Subcutaneous abdominal adipose tissue (tissue), 5 donors: Measurements from ENCODE around the gene CETN1.

ENCODE experiments used
- H3K27ac ChIP-seq: one replicate; pipeline ENCODE4 v1.7.0; 2013; ENCODE audit warnings: low read depth, mild to moderate bottlenecking, inconsistent platforms, low read length, moderate library complexity
- H3K27me3 ChIP-seq, 5 donors: one replicate each; pipeline ENCODE4 v1.7.0; 2013; ENCODE audit warnings: low read length in 5 of 5, inconsistent platforms in 1 of 5; ENCODE audit not compliant: control insufficient read depth in 5 of 5, insufficient read depth in 4 of 5
- H3K36me3 ChIP-seq, 5 donors: one replicate each; pipeline ENCODE4 v1.7.0; 2013; ENCODE audit warnings: low read length in 5 of 5; ENCODE audit not compliant: control insufficient read depth in 5 of 5, insufficient read depth in 5 of 5
- H3K4me1 ChIP-seq, 5 donors: one replicate each; pipeline ENCODE4 v1.7.0; 2013; ENCODE audit warnings: low read length in 5 of 5, mild to moderate bottlenecking in 3 of 5, moderate library complexity in 1 of 5; ENCODE audit not compliant: control insufficient read depth in 5 of 5, insufficient read depth in 5 of 5
- H3K4me3 ChIP-seq, 5 donors: one replicate each; pipeline ENCODE4 v1.7.0; 2013; ENCODE audit warnings: low read length in 5 of 5, low read depth in 1 of 5
- H3K9ac ChIP-seq, 5 donors: one replicate each; pipeline ENCODE4 v1.7.0; 2013; ENCODE audit warnings: low read length in 5 of 5, mild to moderate bottlenecking in 4 of 5, moderate library complexity in 3 of 5
- H3K9me3 ChIP-seq, 5 donors: one replicate each; pipeline ENCODE4 v1.7.0; 2013; ENCODE audit warnings: low read length in 5 of 5; ENCODE audit not compliant: control insufficient read depth in 5 of 5
- donor health status: healthy.
- donor health status: healthy.
- donor health status: healthy.
- donor health status: healthy.
- donor health status: healthy.

The CETN1 gene

DNA sequence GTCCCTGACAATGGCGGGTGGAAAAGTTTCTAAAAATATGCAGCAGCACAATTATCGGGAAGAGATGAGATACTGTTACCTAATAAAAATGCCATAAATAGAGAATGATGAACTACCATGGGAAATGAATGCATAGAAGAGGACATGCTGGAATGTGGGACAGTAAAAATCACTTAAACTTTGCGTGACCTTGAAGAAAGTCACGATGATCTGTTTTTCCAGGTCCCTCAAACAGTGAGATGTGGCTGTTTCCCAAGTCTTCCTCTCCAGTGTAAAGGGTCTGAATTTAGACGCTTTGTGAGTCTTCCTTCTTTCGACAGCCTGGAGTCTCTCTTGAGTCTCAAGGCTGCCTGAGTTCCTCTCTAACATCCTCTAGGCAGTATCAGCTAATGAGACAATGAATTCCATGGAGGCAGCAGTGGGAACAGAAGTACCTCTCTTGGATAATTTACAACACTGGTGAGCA, 18.0 kb downstream of the CETN1 start:
- Histone ChIP-seq H3K9me3 (no peaks in the 10 kb centered on the region), H3K9ac (no peak overlapping the region), H3K4me3 (no peak overlapping the region), H3K36me3 (no peaks in the 10 kb centered on the region), H3K27ac (no peak overlapping the region), H3K27me3 (peaks cover 0 to 7% (median 3%) of the 10 kb centered on the region in 5 donors), H3K4me1 (peaks cover 0 to 4% (median 0%) of the 10 kb centered on the region in 5 donors)

DNA sequence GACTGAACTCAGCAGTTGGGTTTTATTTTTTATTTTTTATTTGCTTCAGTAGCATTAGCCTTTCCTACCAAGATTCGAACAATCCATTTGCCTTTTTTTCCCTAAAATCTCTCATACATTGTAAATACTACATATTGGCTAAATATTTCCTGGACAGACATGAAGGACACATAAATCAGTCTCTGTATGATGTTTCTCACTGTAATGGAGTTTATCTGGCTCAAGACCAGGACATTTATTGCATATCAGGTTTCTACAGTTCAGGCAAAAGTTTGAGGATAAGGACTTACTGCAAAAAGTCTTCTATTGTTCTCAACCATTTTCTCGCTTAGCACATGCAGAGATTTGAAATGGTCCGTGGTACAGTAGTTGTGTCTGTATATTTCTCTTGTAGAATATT, 19.9 kb downstream of the CETN1 start:
- H3K27ac ChIP-seq, result no peak overlapping the region
- H3K36me3 ChIP-seq, result no peaks in the 10 kb centered on the region
- peaks cover 0 to 7% (median 3%) of the 10 kb centered on the region in 5 donors for H3K27me3 ChIP-seq
- H3K9ac ChIP-seq, result no peak overlapping the region
- H3K9me3 ChIP-seq, result no peaks in the 10 kb centered on the region
- peaks cover 0 to 4% (median 0%) of the 10 kb centered on the region in 5 donors for H3K4me1 ChIP-seq
- no peak overlapping the region for H3K4me3 ChIP-seq

DNA sequence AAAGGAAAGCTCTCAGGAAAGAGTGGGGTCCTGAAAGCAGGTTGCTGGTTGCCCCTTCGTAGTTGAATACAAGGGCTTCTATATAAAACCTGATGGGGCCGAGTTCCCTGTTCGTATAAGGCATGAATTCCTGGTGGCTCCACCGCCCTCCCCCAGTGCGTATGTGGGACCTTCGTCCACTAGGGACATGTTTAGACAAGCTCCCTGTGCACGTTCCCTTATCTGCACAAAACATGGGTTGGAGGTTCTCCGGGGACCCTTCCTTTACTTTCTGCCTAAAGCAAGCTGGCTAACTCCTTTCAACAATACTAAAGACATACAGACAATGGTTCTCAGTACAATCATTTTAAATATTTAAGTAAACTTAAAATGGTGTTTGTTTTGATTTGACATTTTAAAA, 24.6 kb downstream of the CETN1 start:
- Histone ChIP-seq H3K4me3 (no peak overlapping the region), H3K27ac (no peak overlapping the region), H3K4me1 (no peaks in the 10 kb centered on the region), H3K9me3 (no peaks in the 10 kb centered on the region), H3K36me3 (no peaks in the 10 kb centered on the region), H3K9ac (no peak overlapping the region), H3K27me3 (no peaks in the 10 kb centered on the region)

DNA sequence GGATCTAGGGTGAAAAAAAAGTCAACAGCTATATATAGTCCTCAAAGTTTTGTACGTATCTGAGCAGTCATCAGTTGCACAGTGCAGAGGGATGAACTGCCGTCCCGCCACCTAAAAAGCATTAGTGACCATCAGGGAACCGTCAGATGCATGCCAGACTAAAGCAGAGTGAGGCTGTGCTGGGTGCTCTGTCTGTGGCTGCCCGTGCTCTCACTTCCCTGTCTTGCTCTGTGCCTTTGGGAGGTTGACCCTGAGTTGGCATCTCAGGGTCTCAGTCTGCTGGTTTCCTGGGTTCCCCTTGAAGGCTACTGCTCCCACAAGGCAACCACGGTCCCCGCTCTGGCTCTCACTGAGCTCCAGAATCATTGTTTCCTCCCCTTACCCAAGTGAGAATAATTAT, 27.8 kb downstream of the CETN1 start:
- H3K4me3 ChIP-seq, result no peak overlapping the region

DNA sequence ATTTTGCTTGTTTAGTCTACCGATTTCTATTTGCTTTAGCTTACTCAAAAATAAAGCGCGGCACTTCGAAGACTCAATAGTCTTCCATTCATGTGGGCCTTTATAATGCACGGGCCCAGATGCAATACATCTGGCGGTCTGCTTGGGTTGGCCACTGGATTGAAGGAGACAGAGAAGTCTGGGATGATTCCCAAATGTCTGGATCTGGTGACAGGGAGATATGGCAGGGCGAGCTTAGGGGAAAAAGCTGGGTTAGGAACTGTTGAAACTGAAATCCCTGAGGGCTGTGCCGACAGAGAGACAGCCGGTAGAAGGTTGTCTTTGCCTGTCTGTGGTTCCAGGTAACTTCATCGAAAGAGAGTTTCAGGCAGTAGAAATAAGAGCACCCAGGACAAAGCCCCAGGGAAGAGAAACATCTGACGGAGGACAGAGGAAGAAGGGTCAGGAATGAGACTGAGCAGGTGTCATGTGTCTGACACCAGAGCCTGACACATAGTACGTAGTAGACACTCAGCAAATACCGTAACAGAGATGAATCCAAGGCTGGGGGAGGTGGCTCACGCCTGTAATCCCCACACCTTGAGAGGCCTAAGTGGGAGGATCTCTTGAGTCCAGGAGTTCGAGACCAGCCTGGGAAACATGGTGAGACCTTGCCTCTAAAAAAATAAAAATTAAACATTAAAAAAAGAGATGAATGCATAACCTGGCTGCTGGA, 30.2 kb downstream of the CETN1 start:
- H3K4me1 ChIP-seq, result no peaks in the 10 kb centered on the region
- no peaks in the 10 kb centered on the region for H3K36me3 ChIP-seq
- no peak overlapping the region for H3K4me3 ChIP-seq
- no peak overlapping the region for H3K27ac ChIP-seq
- H3K9ac ChIP-seq, result no peak overlapping the region
- H3K9me3 ChIP-seq, result no peaks in the 10 kb centered on the region
- H3K27me3 ChIP-seq, result no peaks in the 10 kb centered on the region

More for the DNA sequence above, 27.8 kb downstream of the CETN1 start:
- Histone ChIP-seq H3K9ac (no peak overlapping the region), H3K4me1 (no peaks in the 10 kb centered on the region), H3K27me3 (no peaks in the 10 kb centered on the region), H3K36me3 (no peaks in the 10 kb centered on the region), H3K9me3 (no peaks in the 10 kb centered on the region), H3K27ac (no peak overlapping the region)

DNA sequence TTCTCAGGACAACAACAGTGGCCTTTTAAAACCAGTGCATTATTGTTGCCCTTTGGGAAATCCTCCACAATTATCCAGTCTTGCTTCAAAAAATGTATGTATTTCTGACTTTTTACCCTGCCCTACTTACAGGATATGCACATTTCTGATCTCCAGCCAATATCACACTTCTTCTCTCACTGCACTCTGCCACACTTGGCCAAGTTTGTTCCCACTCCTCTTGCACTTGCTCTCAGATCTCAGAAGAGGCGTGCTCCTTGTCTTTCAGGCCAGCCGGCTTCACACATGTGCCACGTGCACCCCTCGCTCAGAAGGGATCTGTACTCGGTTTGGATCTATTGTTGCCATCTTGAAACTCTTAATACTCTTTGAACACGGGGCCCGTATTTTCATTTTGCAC, 32.0 kb downstream of the CETN1 start:
- H3K27ac ChIP-seq, result no peak overlapping the region
- no peak overlapping the region for H3K9ac ChIP-seq
- no peaks in the 10 kb centered on the region for H3K27me3 ChIP-seq
- H3K4me3 ChIP-seq, result no peak overlapping the region
- H3K36me3 ChIP-seq, result no peaks in the 10 kb centered on the region
- H3K4me1 ChIP-seq, result peaks cover 0 to 5% (median 0%) of the 10 kb centered on the region in 5 donors
- no peaks in the 10 kb centered on the region for H3K9me3 ChIP-seq

DNA sequence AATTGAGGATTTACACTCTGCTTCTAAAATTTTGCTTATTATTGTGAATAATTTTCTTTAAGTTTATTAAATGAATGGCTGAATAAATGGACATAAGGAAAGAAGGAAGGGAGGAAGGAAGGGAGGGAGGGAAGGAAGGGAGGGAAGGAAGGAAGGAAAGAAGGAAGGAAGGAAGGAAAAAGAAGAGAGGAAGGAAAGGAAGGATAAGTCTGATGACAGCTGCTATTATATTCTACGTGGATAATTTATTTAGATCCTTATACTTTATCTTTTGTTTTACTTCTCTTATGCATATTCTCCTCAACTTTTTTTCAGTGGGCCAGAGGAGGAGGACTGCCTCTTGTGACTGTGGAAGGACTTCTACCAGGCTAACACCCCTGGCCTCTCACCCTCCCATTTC, 34.0 kb downstream of the CETN1 start:
- Histone ChIP-seq H3K4me3 (no peak overlapping the region), H3K4me1 (peaks cover 0 to 5% (median 0%) of the 10 kb centered on the region in 5 donors), H3K36me3 (no peaks in the 10 kb centered on the region), H3K9ac (no peak overlapping the region), H3K27me3 (no peaks in the 10 kb centered on the region), H3K9me3 (no peaks in the 10 kb centered on the region), H3K27ac (no peak overlapping the region)

DNA sequence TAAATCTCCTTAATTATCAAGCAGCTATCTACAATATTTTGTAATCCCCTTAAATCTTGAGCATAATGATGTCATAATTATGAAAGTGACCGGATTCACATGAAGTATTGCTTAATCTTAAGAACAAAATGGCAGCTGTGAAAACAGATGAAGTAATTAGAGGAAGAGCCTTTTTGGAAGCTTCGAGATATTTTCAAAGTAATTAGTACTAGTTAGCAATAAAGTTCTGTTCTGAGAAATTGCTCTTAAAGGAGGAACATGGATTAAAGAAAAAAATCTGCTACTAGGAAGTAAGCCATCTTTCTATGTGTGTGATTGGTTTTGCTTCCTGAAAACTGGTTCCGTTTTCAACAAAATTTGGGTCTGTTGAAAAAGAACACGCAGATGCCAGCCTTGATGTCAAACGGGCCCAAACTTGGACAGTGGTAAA, 34.9 kb downstream of the CETN1 start:
- H3K9ac ChIP-seq, result no peak overlapping the region
- no peak overlapping the region for H3K27ac ChIP-seq
- H3K4me1 ChIP-seq, result peaks cover 0 to 5% (median 0%) of the 10 kb centered on the region in 5 donors
- no peaks in the 10 kb centered on the region for H3K9me3 ChIP-seq
- H3K36me3 ChIP-seq, result no peaks in the 10 kb centered on the region
- H3K4me3 ChIP-seq, result no peak overlapping the region
- H3K27me3 ChIP-seq, result no peaks in the 10 kb centered on the region

DNA sequence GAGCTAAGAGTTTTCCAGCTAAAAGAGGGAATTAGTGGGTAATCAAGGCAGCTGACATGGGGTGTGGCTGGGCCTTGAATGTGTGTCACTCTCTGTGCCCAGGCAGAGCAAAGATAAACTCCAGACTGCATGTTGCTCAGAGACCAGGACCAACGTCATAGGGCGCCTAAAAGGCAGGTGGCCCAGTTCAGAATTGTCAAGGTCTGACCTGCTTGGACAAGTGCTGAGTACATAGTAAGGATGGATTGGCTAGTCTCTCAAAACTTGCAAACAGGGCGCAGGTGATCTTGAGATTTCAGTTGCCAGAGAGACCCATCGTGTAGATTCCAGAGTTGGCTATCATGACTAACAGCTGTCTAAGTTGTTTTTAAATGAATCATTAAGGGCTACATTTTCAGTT, 35.6 kb downstream of the CETN1 start:
- Histone ChIP-seq H3K36me3 (no peaks in the 10 kb centered on the region), H3K9ac (no peak overlapping the region), H3K9me3 (no peaks in the 10 kb centered on the region), H3K27me3 (no peaks in the 10 kb centered on the region), H3K27ac (no peak overlapping the region), H3K4me1 (peaks cover 0 to 5% (median 0%) of the 10 kb centered on the region in 5 donors), H3K4me3 (no peak overlapping the region)

DNA sequence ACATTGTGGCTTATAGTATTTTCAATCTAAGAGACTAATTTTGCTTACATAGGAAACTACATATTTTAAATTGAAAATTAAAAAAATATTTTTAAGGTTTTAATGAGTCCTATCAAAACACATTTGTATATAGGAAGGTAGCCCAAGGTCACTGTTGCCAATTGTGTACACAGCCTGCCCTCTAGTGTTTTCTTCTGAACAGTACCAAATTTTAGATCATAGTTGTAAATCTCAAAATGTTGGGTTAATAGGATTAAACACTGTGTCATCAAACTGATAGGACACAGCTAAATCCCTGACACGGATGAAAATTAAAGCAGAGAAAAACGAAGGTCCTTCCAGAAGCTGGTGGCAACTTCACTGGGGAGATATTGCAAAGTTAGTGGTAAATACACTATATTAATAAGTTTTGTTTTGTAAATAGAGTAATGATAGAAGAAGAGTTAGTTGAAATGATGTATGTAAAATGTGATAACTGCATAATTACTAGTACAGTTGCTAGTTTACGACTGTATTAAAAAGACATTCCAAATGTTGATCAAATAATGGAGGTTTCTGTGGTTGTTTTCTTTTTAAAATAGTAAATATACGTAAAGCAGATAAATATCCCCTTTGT, 36.3 kb downstream of the CETN1 start:
- Histone ChIP-seq H3K4me3 (no peak overlapping the region), H3K9ac (no peak overlapping the region), H3K27ac (no peak overlapping the region), H3K36me3 (no peaks in the 10 kb centered on the region), H3K4me1 (peaks cover 0 to 5% (median 0%) of the 10 kb centered on the region in 5 donors), H3K27me3 (no peaks in the 10 kb centered on the region), H3K9me3 (no peaks in the 10 kb centered on the region)
